ENCODE measurements around the gene DNAI4.
"Not testable (repeated sequence)": the region's sequence is repeated elsewhere in the genome, so short reads cannot be mapped to it uniquely, and the experiment has no call there.

Gene DNAI4

GRCh38 chr1:66831529-66832239 is 93.0 kb downstream of the DNAI4 start:
- no peak for DNase-seq

GRCh38 chr1:66824771-66825170 is 99.9 kb downstream of the DNAI4 start:
- no peak for DNase-seq

- no peak for DNase-seq
Measured at GRCh38 chr1:66809736-66810326, 114.8 kb downstream of the DNAI4 start.

GRCh38 chr1:66809245-66809644 is 115.4 kb downstream of the DNAI4 start:
- no peak for DNase-seq

DNA sequence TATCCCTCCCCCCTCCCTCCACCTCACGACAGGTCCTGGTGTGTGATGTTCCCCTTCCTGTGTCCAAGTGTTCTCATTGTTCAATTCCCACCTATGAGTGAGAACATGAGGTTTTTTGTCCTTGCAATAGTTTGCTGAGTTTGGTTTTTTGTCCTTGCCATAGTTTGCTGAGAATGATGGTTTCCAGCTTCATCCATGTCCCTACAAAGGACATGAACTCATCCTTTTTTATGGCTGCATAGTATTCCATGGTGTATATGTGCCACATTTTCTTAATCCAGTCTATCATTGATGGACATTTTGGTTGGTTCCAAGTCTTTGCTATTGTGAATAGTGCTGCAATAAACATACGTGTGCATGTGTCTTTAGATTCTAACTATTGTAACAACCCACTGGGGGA is 128.8 kb downstream of the DNAI4 start:
- not testable (repeated sequence) for DNase-seq

- DNase-seq, result no peak
Measured at GRCh38 chr1:66791621-66792610, 132.7 kb downstream of the DNAI4 start.

- no peak for DNase-seq
Measured at GRCh38 chr1:66788231-66788939, 136.3 kb downstream of the DNAI4 start.

DNA sequence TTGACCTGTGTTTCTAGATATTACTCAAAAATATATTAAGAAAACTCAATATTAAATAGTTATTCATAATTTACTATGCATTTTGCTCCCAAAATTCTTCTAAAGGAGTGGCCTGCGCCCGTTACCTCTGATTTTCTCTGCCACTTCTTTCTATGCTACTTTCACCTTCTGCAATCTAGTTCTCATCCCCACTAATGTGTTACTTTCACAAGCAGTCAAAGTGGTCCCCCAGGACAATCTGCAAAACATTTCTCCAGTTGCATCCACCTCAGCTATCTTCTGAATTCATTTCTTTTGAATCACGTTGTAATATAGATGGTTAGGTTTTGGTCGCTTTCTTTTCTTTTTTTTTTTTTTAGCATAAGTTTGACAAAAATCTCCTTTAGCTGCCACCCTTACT is 137.0 kb downstream of the DNAI4 start:
- no peak for DNase-seq

GRCh38 chr1:66785800-66786199 is 138.9 kb downstream of the DNAI4 start:
- DNase-seq, result not testable (repeated sequence)

- no peak for DNase-seq
Measured at GRCh38 chr1:66779475-66780078, 145.1 kb downstream of the DNAI4 start.

DNA sequence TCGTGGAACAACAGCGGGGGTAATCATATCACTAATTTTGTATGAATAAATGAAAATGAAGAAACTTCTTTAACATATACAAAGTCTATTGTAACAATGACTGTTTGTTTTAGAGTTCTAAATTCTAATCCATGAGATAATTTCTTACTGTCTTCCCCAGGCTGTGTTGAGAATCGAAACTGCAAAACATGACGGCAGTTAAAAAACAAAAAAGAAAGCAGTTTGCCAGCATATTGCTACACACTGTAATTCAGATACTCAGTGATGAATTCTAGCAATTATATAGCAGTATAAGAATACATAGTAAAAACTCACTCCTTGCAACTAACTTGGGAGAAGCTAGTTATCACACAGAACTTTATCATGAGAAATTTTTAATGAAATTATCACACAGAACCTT is 145.7 kb downstream of the DNAI4 start:
- no peak for DNase-seq

DNA sequence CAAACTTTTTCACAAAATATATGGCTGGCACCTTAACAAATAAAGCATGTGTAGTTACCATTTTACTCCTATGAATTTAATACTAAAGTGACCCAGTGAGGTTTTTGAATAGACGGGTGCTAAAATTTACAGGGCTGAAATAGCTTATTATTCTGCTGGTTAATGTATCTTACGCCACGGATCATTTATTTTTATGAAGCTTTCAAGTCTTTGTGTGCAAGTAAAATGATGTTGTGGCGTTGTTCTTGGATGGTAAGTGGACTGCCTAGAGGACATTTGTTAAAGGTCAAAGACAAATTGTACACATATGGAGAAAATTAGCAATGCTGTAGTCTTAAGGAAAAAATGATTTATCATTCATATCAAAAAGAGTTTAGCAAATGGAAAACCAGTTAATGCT is 146.4 kb downstream of the DNAI4 start:
- DNase-seq, result no peak

DNA sequence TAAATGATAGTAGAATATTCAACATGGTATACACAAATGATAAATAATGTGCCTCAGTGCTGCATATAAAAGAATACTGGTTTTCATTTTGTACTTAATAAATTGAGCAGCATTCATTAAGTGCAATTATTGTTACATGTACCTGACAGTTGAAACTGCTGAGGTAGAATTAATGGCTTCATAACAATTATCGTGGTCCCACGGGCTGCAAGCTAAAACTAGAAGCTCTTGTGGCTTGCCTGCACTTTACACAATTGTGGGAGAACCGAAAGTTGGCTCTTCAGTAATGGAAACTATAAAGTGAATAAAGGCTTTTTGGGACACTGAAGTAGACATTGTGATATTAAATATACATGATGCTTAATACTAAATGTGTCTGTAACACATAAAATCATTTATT is 146.8 kb downstream of the DNAI4 start:
- no peak for DNase-seq

DNA sequence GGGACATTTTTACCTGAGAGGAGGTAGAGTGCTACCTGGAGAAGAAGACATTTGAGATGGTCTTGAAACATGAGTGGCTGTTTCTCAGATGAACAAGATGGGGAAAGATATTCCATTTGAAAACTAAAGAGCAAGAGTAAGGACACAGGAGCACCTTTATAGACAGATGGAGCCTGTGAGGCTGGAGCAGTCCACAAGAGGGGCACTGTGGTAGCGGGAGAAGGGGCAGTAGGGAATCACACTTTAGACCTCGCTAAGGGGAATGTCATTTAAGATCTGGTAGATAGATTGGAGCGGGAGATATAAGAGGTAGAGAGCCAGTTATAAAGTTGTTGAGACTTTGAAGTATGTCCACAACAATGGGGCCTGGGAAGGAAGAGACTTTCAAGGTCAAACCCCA is 149.0 kb downstream of the DNAI4 start:
- DNase-seq, result no peak

GRCh38 chr1:66774438-66774837 is 150.2 kb downstream of the DNAI4 start:
- DNase-seq, result no peak

GRCh38 chr1:66773227-66773626 is 151.4 kb downstream of the DNAI4 start:
- DNase-seq, result no peak

DNA sequence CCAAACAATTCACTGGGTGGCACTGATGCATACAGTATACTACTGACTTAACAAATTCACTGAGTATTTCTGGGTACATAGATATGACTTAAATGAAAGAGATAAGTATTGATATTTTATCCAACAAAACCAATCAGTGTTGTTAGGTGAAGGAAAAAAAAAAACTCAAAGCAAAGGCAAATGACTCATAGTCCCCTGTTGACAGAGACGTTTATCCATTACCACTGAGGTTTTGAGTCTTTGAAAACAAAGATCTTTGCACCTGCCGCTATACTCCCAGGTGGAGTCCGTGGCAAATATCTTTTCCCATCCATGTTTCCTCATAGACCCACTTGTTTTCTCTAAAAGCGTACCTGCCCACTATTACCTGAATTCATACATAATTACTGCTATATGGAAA is 154.0 kb downstream of the DNAI4 start:
- no peak for DNase-seq

- DNase-seq, result no peak
Measured at GRCh38 chr1:66770240-66770639, 154.4 kb downstream of the DNAI4 start.

GRCh38 chr1:66769512-66770229 is 155.0 kb downstream of the DNAI4 start:
- DNase-seq, result no peak

GRCh38 chr1:66768965-66769364 is 155.7 kb downstream of the DNAI4 start:
- no peak for DNase-seq

DNA sequence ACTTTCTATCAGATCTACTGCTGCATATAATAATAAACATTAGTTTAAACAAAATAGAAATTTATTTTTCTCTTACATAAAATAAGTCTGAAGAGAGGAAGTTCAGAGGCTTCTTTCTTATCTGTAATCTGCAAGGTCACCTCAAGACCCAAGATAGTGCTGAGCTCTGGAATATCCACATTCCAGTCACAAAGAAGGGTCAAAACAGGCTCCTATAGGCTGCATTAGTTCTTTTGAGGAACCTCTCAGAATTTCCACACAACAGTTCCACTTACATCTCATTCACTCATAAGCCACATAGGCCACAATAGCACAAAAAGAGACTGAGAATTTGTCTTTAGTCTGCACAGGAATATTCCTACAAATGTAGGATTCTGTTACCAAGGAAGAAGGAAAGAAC is 157.0 kb downstream of the DNAI4 start:
- DNase-seq, result no peak

All from NCI-H1694 treated with DMSO at 0.1 percent for 48 hours (cell line).